Progenitor cell of endocrine pancreas (in vitro differentiated cells): Measurements from ENCODE around the gene SCUBE3. TPM values are rescaled to one million over a fixed set of nuclear protein-coding genes. Genes with fewer than 3 reads are reported as not detected.

Experiments used
- DNase-seq: peaks from one replicate; pipeline ENCODE4 v3.0.0; 2021; ENCODE audit warnings: low spot score; ENCODE audit not compliant: unreplicated experiment
- H3K27ac Mint-ChIP-seq: 2 replicates; pipeline ENCODE4 v1.8.0; 2021; ENCODE audit warnings: mild to moderate bottlenecking, moderate library complexity, mixed read lengths
- H3K27me3 Mint-ChIP-seq: 2 replicates; pipeline ENCODE4 v1.8.0; 2021; ENCODE audit warnings: mixed read lengths
- H3K36me3 Mint-ChIP-seq: 2 replicates; pipeline ENCODE4 v1.8.0; 2022; ENCODE audit warnings: mixed read lengths; ENCODE audit not compliant: insufficient read depth
- H3K4me1 Mint-ChIP-seq: 2 replicates; pipeline ENCODE4 v1.8.0; 2021; ENCODE audit warnings: low read depth, mixed read lengths
- H3K4me3 Mint-ChIP-seq: 2 replicates; pipeline ENCODE4 v1.8.0; 2021; ENCODE audit warnings: low read depth, mild to moderate bottlenecking, moderate library complexity, mixed read lengths
- H3K9me3 Mint-ChIP-seq: 2 replicates; pipeline ENCODE4 v1.8.0; 2021; ENCODE audit warnings: low read depth, mixed read lengths
- total RNA-seq: library from RNA; stranded (reverse); gene quantifications from 2 replicates; pipeline ENCODE4 v1.2.1, GENCODE V29; 2021
- TF ChIP-seq, protein P1 (sequence below): fragments of 200-600 bp; sonication (generic); IDR thresholded peaks from one replicate; pipeline ENCODE4 v1.5.0; 2021; ENCODE audit warnings: antibody characterized with exemption, mild to moderate bottlenecking; ENCODE audit not compliant: unreplicated experiment

SCUBE3 gene
- total RNA-seq, 1 donor from 2014 or later = 31.1 TPM

DNA sequence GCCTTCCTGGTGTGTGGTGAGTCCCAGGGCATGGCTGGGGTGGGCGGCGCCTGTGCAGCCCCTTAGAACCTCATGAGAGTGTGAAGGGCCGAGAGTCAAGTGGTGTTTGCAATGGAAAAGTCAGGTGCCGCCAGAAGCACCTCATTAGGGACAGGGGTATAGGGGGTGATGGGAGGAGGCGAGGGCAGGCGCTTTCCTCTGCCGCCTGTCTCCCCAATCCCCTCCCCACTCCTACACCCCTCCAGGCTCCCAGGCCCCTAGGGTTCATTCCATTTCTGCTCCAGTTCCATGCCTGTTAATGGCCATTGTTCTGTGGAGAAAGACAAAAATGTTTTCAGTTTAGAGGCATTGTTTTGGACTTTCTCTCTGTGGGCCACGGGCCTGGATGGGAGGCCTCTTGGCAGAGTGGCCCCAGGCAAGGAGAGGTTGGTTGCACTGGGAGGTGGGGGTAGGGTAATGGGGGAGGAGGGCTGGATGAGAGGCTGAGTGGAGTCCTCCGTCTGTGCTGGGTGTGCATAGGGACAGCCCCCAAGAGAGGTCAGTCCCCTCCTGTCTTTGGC, 21.4 kb upstream of the SCUBE3 start:
- H3K36me3 Mint-ChIP-seq = no peaks in the 10 kb centered on the region
- H3K9me3 Mint-ChIP-seq = peaks cover 6% of the 10 kb centered on the region
- H3K27ac Mint-ChIP-seq = no peak overlapping the region
- peaks cover 18% of the 10 kb centered on the region for H3K27me3 Mint-ChIP-seq
- no peak for DNase-seq
- no peak overlapping the region for H3K4me3 Mint-ChIP-seq
- TF ChIP-seq, protein P1, sequence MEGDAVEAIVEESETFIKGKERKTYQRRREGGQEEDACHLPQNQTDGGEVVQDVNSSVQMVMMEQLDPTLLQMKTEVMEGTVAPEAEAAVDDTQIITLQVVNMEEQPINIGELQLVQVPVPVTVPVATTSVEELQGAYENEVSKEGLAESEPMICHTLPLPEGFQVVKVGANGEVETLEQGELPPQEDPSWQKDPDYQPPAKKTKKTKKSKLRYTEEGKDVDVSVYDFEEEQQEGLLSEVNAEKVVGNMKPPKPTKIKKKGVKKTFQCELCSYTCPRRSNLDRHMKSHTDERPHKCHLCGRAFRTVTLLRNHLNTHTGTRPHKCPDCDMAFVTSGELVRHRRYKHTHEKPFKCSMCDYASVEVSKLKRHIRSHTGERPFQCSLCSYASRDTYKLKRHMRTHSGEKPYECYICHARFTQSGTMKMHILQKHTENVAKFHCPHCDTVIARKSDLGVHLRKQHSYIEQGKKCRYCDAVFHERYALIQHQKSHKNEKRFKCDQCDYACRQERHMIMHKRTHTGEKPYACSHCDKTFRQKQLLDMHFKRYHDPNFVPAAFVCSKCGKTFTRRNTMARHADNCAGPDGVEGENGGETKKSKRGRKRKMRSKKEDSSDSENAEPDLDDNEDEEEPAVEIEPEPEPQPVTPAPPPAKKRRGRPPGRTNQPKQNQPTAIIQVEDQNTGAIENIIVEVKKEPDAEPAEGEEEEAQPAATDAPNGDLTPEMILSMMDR = no peak
- peaks cover 2% of the 10 kb centered on the region for H3K4me1 Mint-ChIP-seq

GRCh38 chr6:35194390-35194789, 19.4 kb upstream of the SCUBE3 start:
- Mint-ChIP-seq H3K27ac (no peak overlapping the region), H3K4me3 (no peak overlapping the region), H3K9me3 (peaks cover 11% of the 10 kb centered on the region), H3K36me3 (peaks cover 1% of the 10 kb centered on the region), H3K27me3 (peaks cover 13% of the 10 kb centered on the region), H3K4me1 (peaks cover 2% of the 10 kb centered on the region)
- TF ChIP-seq, protein P1 = no peak
- no peak for DNase-seq

- H3K9me3 Mint-ChIP-seq = peaks cover 11% of the 10 kb centered on the region
- H3K36me3 Mint-ChIP-seq = peaks cover 1% of the 10 kb centered on the region
- H3K27ac Mint-ChIP-seq = no peak overlapping the region
- peaks cover 2% of the 10 kb centered on the region for H3K4me1 Mint-ChIP-seq
- H3K27me3 Mint-ChIP-seq = peaks cover 13% of the 10 kb centered on the region
- DNase-seq = no peak
- TF ChIP-seq, protein P1 = no peak
- no peak overlapping the region for H3K4me3 Mint-ChIP-seq
Measured at GRCh38 chr6:35195120-35195780, 18.5 kb upstream of the SCUBE3 start.

- no peak overlapping the region for H3K4me3 Mint-ChIP-seq
- H3K36me3 Mint-ChIP-seq = peaks cover 1% of the 10 kb centered on the region
- no peak for DNase-seq
- H3K9me3 Mint-ChIP-seq = peaks cover 11% of the 10 kb centered on the region
- peaks cover 2% of the 10 kb centered on the region for H3K4me1 Mint-ChIP-seq
- TF ChIP-seq, protein P1 = no peak
- H3K27me3 Mint-ChIP-seq = peaks cover 9% of the 10 kb centered on the region
- no peak overlapping the region for H3K27ac Mint-ChIP-seq
Measured at GRCh38 chr6:35197196-35197595, 16.6 kb upstream of the SCUBE3 start.

DNA sequence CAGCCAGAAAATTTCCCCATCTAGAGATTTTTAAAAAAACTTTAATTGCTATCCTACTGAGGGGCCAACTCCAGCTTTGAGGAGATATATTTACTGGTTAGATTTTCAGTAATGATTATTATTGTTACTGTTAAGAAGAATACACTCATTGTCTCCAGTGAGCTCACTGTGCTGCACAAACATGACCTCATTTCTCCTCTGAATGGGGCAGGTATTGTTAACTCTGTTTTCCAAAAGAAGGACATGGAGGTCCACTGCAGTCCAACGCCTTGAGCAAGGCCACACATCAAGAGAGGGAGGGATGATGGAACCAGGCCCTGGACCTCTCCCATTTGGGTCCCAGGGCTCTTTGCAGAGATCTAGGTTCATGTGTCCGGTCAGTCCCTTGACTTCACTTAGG, 13.9 kb upstream of the SCUBE3 start:
- no peak overlapping the region for H3K27ac Mint-ChIP-seq
- peaks cover 12% of the 10 kb centered on the region for H3K27me3 Mint-ChIP-seq
- no peak overlapping the region for H3K4me3 Mint-ChIP-seq
- TF ChIP-seq, protein P1 = no peak
- H3K9me3 Mint-ChIP-seq = peaks cover 11% of the 10 kb centered on the region
- DNase-seq = no peak
- peaks cover 10% of the 10 kb centered on the region for H3K4me1 Mint-ChIP-seq
- peaks cover 1% of the 10 kb centered on the region for H3K36me3 Mint-ChIP-seq
